ENCODE measurements around the gene ARHGAP35. TPM values are rescaled to one million over a fixed set of nuclear protein-coding genes. Genes with fewer than 3 reads are reported as not detected.

Gene ARHGAP35
- total RNA-seq, 1 experiment from 2014 or later, result 64.1 TPM

GRCh38 chr19:46887240-46887782, 26.5 kb downstream of the ARHGAP35 start:
- ChIA-PET CTCF (no interaction called here), POLR2A (no interaction called here)
- no peak for TF ChIP-seq TCF7L2 (IDR thresholded peaks at IDR 0.05; ENCODE audit: low read depth, low read length)
- no peak for ATAC-seq
- H3K4me3 ChIP-seq (ENCODE audit: low read depth in 2 of 2, low read length in 2 of 2), result no peak overlapping the region
- peaks cover 35% of the 10 kb centered on the region for H3K4me1 ChIP-seq (ENCODE audit: control insufficient read depth, insufficient read depth, low read length)
- DNase-seq (ENCODE audit: low read depth, low spot score), result no peak
- no peaks in the 10 kb centered on the region for H3K27me3 ChIP-seq (ENCODE audit: control insufficient read depth, insufficient read depth, low read length)
- in situ Hi-C loops (cut with HindIII; ENCODE audit: low pct_unique_long_range_greater_than_20kb, low sequenced_read_pairs), result no loop called here
- BruUV-seq (replicated peaks), result TSS peak; percentile 52
- peak overlapping the region; percentile 71 for H3K27ac ChIP-seq (ENCODE audit: low read length)
- intact Hi-C loops (cut with micrococcal nuclease; ENCODE audit: unreplicated experiment), result no loop called here
- H3K36me3 ChIP-seq (ENCODE audit: control insufficient read depth, insufficient read depth, low read length), result no peaks in the 10 kb centered on the region
- H3K9me3 ChIP-seq (ENCODE audit: control insufficient read depth, insufficient read depth, low read depth, low read length), result no peaks in the 10 kb centered on the region

DNA sequence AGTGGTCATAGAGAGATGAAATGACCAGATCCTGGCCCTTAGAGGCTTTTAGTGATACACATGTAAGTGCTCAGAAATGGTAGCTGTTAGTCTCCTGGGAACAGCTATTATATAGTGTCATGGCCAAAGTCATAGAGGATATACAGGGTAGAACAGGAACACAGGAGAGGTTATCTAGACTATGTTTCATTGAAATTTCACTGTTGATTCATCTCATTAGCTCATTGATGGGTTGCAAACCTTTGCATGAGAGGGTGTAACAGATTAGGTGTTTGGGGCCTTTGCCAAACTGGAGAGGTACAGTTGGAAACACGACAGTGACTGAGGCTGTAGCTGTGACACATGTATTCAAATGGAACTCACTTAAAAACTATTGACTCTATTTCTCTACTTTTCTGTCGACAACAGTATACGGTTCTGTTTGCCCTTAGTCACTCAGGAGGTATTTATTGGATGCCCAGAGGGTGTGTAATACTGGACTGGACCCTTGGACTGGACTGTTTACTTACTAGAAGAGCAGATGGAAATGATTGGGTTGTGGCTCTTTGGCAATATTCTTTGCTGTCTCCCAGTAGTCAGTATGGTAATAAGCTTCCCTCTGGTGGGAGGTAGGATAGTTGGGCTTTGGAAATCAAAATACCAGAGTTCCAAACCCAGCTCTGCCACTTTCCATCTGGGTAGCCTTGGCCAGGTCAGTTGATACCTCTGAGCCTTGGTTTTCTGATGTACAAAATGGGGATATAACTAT, 29.8 kb downstream of the ARHGAP35 start:
- in situ Hi-C loops (cut with HindIII; ENCODE audit: low pct_unique_long_range_greater_than_20kb, low sequenced_read_pairs) (no loop called here), intact Hi-C loops (cut with micrococcal nuclease; ENCODE audit: unreplicated experiment) (no loop called here)
- 0 out of 2 replicates have a peak, but pooled peaks have one; percentile 25 for TF ChIP-seq POLR2AphosphoS5 (IDR thresholded peaks at IDR 0.05; ENCODE audit: low read depth, low read length)
- no peak for TF ChIP-seq TCF7L2 (IDR thresholded peaks at IDR 0.05; ENCODE audit: low read depth, low read length)
- CTCF ChIA-PET, result interaction anchor here (0.6 kb wide), 2 partner anchors 371 to 523 kb away, joined by 5 to 8 read pairs; no protein-coding TSS in a partner anchor
- Histone ChIP-seq H3K27me3 (ENCODE audit: control insufficient read depth, insufficient read depth, low read length) (no peaks in the 10 kb centered on the region), H3K27ac (ENCODE audit: low read length) (peak overlapping the region; percentile 84), H3K4me3 (ENCODE audit: low read depth in 2 of 2, low read length in 2 of 2) (no peak overlapping the region), H3K4me1 (ENCODE audit: control insufficient read depth, insufficient read depth, low read length) (peaks cover 37% of the 10 kb centered on the region), H3K36me3 (ENCODE audit: control insufficient read depth, insufficient read depth, low read length) (no peaks in the 10 kb centered on the region; the same call in 1 of the 2 replicates), H3K9me3 (ENCODE audit: control insufficient read depth, insufficient read depth, low read depth, low read length) (no peaks in the 10 kb centered on the region)
- POLR2A ChIA-PET, result no interaction called here
- ATAC-seq (peak; percentile 93), DNase-seq (ENCODE audit: low read depth, low spot score) (peak; percentile 87)
- BruUV-seq (replicated peaks), result no TSS peak

GRCh38 chr19:46892252-46893179, 31.7 kb downstream of the ARHGAP35 start:
- intact Hi-C loops (cut with micrococcal nuclease; ENCODE audit: unreplicated experiment), result no loop called here
- in situ Hi-C loops (cut with HindIII; ENCODE audit: low pct_unique_long_range_greater_than_20kb, low sequenced_read_pairs), result no loop called here
- ATAC-seq (no peak), DNase-seq (ENCODE audit: low read depth, low spot score) (no peak)
- ChIA-PET CTCF (interaction anchor here (0.7 kb wide), 1 partner anchor 400 kb away, joined by 3 read pairs; no protein-coding TSS in a partner anchor), POLR2A (interaction anchor here (0.6 kb wide), 1 partner anchor 79 kb away, joined by 3 read pairs; no protein-coding TSS in a partner anchor)
- TSS peak; percentile 29 for BruUV-seq (replicated peaks)
- Histone ChIP-seq H3K4me3 (ENCODE audit: low read depth in 2 of 2, low read length in 2 of 2) (no peak overlapping the region), H3K4me1 (ENCODE audit: control insufficient read depth, insufficient read depth, low read length) (peaks cover 35% of the 10 kb centered on the region), H3K9me3 (ENCODE audit: control insufficient read depth, insufficient read depth, low read depth, low read length) (no peaks in the 10 kb centered on the region), H3K27ac (ENCODE audit: low read length) (peak overlapping the region; percentile 79), H3K27me3 (ENCODE audit: control insufficient read depth, insufficient read depth, low read length) (no peaks in the 10 kb centered on the region), H3K36me3 (ENCODE audit: control insufficient read depth, insufficient read depth, low read length) (no peaks in the 10 kb centered on the region; the same call in 1 of the 2 replicates)
- no peak for TF ChIP-seq POLR2AphosphoS5 (IDR thresholded peaks at IDR 0.05; ENCODE audit: low read depth, low read length)
- TF ChIP-seq CTCF (IDR thresholded peaks at IDR 0.05), result no peak
- TF ChIP-seq, protein P1, sequence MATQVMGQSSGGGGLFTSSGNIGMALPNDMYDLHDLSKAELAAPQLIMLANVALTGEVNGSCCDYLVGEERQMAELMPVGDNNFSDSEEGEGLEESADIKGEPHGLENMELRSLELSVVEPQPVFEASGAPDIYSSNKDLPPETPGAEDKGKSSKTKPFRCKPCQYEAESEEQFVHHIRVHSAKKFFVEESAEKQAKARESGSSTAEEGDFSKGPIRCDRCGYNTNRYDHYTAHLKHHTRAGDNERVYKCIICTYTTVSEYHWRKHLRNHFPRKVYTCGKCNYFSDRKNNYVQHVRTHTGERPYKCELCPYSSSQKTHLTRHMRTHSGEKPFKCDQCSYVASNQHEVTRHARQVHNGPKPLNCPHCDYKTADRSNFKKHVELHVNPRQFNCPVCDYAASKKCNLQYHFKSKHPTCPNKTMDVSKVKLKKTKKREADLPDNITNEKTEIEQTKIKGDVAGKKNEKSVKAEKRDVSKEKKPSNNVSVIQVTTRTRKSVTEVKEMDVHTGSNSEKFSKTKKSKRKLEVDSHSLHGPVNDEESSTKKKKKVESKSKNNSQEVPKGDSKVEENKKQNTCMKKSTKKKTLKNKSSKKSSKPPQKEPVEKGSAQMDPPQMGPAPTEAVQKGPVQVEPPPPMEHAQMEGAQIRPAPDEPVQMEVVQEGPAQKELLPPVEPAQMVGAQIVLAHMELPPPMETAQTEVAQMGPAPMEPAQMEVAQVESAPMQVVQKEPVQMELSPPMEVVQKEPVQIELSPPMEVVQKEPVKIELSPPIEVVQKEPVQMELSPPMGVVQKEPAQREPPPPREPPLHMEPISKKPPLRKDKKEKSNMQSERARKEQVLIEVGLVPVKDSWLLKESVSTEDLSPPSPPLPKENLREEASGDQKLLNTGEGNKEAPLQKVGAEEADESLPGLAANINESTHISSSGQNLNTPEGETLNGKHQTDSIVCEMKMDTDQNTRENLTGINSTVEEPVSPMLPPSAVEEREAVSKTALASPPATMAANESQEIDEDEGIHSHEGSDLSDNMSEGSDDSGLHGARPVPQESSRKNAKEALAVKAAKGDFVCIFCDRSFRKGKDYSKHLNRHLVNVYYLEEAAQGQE (IDR thresholded peaks at IDR 0.05; ENCODE audit: insufficient read depth in 1 of 2, low read depth in 2 of 2, low read length in 1 of 2), result no peak
- no peak for TF ChIP-seq TCF7L2 (IDR thresholded peaks at IDR 0.05; ENCODE audit: low read depth, low read length)
- no peak for TF ChIP-seq SIN3A (IDR thresholded peaks at IDR 0.05; ENCODE audit: borderline replicate concordance, insufficient read depth, low read depth, low read length)
